HG03196 (cell line): ENCODE measurements around the gene SCN10A.

Source experiments
- ATAC-seq: cut with Tn5 transposase; IDR thresholded peaks from one replicate; pipeline ENCODE4 v1.9.1; 2021; ENCODE audit not compliant: unreplicated experiment

The SCN10A gene

GRCh38 chr3:38782148-38782547 is 33.9 kb downstream of the SCN10A start:
- ATAC-seq: no peak

DNA sequence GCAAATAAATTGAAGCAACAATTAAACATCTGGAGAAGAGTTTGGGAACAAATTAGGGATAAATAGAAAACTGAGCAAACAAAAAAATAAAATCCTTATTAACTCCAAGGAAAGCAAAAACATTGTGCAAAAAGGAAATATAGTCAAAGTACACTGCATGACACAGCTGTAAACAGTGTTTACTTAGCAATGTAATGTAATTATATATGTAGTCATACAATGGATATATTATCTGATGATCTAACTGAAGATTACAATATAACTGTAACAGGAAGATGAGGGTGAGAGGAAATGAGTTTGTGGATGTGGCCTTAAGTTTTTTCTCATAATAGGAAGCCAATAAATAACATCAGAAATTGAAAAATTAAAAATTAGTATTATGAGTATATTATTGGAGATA is 42.5 kb downstream of the SCN10A start:
- no peak for ATAC-seq

DNA sequence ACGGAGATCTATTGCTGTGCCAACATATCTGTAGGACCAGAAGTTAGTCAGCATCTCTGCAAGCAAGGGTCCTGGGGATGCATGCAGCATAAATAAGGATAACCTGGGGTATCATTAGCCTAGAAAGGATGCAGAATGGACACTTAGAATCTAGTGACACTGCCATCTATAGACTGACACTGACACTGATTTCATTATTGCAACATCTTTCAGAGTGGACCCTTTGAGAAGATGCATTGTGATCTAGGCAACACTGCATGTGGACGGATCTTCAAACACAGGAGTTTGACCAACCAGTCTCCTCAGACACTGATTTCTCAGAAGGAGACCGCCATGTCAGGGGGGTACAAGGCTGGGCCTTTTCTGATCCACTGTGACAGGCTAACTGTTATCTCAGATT is 52.4 kb downstream of the SCN10A start:
- ATAC-seq: no peak

DNA sequence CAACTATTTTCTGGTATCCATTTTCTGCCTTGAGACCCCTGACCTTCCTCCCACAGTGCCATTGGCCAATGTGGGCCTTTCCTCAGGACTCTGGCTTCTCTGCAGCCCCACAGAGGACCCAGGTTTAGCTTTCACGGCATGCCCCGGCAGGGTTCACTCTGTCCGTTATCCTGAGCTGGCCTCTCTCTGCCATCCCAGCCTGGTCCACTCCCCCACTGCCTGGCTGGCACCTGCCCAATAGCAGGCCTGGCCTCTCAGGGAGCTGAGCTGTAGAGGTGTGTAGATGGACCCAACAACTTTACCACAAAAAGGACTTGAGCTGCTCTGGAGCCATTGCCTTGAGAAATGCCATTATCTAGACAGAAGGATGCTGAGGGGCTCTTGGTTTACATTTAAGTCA is 57.5 kb downstream of the SCN10A start:
- no peak for ATAC-seq

GRCh38 chr3:38757721-38758120 is 58.3 kb downstream of the SCN10A start:
- no peak for ATAC-seq

- ATAC-seq: no peak
These were observed 59.1 kb downstream of the SCN10A start for GRCh38 chr3:38756892-38757291.

DNA sequence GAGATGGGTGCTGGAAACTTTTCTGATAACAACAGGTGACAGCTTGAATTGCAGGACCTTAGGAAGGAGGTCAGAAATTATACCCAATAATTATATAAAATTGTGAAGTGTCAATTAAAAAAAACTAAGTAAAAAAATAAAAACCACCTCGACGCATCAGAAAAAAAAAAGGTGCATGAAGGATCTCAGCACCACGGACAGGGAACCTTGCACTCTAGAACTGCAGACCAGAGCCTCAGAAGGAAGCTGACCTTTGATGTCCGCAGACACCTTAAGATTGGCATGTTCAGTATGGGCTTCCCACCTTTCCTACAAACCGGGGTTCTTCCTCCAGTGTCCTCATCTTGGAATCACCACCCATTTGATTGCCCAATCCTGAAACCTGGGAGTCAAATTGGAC is 60.9 kb downstream of the SCN10A start:
- ATAC-seq: no peak

- no peak for ATAC-seq
These were observed 69.4 kb downstream of the SCN10A start for GRCh38 chr3:38746641-38747040.

GRCh38 chr3:38743043-38743442 is 73.0 kb downstream of the SCN10A start:
- ATAC-seq: no peak

DNA sequence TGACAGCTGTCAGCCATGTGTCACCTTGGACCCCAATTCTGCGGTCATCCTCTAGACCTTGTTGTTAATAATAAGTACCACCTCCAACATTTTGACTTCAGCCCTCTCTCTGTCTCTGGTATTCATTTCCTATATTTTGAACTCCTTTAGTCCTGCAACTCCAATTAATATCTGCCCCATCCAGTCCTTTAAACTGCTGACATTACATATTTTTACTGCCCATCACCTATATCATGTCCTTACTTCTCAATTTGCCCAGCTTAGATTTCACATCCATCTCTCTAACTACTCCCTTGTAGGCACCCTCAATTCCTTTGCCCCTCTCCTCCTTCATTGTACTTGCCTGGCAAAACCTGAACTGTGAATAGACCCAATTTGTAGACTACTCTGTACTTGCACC is 73.5 kb downstream of the SCN10A start:
- ATAC-seq: no peak

- ATAC-seq: no peak
These were observed 75.5 kb downstream of the SCN10A start for GRCh38 chr3:38740537-38740936.

DNA sequence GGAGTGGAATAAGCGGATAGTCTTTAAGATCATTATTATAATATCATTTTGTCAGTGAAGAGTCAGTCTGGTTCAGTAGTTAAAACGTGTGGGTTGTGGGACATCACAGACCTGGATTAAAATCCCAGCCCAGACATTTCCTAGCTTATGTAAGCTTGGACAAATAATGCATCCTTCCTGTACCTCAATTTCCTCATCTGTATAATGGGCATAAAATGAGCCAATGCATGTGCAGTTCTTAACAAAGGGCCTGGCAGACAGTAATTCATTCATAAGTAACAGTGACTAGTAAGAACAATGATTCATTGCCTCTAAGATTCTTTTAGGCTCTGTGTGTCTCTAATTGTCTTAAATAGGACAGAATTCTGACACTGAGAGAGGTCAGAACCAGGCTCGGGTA is 76.1 kb downstream of the SCN10A start:
- no peak for ATAC-seq

DNA sequence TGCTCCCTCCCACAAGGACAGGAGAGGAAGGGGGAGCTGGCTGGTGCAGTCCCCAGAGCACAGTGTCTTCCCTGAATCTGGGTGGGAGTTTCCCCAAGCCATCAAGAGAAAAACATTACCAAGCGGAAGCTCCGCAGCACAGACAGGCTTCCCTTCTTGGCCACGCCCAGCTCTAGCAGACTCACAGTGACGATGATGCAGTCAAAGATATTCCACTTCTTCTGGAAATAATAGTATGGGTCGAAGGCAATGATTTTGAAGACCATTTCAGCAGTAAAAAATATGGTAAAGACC is 76.7 kb downstream of the SCN10A start:
- ATAC-seq: no peak

DNA sequence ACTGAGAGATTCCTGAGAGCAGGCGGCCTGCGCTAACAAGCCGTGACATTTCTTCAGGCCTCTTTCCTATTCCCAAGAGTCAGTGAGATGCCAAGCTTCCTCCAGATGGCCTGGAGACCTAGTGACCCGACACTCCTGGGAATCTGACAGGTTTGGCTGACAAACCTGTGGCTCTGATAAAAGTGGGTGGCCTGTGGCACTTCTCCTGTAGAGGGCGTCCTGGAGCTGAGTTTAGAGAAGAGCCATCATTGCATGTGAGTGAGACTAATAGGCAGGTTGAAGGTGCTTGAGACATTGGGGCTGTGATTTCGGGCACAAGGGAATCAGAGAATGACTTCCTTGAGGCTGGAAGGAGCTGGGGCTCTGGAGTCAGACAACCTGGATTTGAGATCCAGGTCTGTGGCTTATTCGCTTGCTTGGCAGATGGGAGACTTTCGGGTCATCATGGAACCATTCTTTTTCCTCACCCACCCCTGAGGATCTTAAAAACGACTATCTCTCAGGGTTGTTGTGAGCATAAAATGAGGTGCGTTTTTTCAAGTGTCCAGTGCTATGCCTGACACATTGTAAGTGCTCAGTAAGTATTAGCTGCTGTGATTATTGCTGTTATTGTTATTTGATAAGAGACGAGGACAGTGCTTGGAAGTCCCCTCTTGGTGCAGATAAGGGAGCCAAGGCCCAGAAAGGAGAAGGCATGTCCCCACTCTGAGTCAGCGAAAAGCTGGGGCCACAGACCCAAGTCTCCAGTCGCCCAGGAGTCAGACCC is 77.2 kb downstream of the SCN10A start:
- no peak for ATAC-seq

GRCh38 chr3:38731522-38731921 is 84.5 kb downstream of the SCN10A start:
- ATAC-seq: no peak

DNA sequence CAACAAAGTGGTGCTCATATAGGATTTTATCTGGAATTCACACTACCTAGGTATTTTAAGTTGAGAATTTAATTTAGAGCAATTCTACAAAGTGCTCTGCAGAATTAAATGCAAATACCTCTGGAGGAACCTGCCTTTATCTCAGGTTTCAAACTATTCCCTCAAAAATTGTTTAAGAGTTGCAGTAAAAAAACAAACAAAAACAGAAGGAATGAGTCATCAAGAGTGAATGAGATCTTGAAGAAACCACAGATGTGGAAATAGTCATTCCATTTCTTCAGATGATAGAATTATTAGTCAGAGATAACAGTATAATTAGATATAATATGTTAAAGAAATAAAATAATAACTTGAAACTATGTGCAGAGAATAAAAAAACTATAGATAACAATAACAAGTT is 85.7 kb downstream of the SCN10A start:
- no peak for ATAC-seq

DNA sequence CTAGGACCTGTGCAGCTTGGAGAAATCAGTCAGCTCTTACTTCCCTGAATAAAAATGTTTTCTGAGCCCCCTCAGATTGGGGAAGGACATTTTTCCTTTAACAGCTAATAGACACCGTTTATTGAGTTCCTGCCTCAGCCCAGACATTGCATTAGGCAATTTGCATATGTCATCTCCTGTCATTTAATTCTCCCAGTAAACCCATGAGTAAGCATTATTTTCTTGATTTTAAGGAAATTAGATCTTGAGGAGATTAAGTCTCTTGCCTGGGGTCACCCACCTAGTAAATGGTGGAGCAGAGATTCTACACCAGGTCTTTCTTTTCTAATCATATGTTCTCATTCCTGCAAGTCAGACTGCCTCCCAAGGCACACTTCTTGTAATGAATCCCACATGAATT is 88.0 kb downstream of the SCN10A start:
- ATAC-seq: no peak

GRCh38 chr3:38726751-38727150 is 89.3 kb downstream of the SCN10A start:
- no peak for ATAC-seq

DNA sequence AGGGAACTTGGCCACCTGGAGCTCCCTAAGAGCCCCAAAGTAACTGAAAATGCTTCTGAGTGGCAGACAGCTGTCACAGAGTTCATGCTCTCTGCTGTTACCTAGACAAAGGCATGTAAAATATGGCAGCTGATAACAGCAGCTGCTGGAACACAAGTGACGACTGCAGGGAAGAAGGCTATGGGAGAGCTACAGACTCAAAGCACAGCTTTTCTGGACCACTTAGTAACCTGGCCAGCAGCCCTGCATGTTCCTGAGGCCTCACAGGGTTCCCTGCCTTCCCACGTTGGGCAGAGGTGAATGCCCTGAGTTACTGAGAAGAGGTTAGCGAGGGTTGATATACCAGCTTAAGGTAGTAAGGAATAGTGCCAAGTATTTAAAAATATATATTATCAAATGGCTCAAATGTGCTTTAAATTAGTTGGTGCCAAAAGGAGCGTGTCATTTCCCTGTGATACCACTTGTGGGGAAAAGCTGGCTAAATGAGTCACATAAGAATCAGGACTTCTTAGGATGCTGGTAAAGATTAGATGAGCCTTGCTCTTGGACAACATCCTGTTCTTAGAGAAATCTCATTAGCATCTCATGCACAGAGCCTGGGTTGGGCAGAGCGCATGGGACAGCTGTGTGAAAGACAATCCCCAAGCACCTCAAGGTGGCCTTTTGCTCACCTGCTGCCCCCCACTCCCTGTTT is 90.1 kb downstream of the SCN10A start:
- ATAC-seq: no peak

- no peak for ATAC-seq
These were observed 91.7 kb downstream of the SCN10A start for GRCh38 chr3:38724392-38724736.

DNA sequence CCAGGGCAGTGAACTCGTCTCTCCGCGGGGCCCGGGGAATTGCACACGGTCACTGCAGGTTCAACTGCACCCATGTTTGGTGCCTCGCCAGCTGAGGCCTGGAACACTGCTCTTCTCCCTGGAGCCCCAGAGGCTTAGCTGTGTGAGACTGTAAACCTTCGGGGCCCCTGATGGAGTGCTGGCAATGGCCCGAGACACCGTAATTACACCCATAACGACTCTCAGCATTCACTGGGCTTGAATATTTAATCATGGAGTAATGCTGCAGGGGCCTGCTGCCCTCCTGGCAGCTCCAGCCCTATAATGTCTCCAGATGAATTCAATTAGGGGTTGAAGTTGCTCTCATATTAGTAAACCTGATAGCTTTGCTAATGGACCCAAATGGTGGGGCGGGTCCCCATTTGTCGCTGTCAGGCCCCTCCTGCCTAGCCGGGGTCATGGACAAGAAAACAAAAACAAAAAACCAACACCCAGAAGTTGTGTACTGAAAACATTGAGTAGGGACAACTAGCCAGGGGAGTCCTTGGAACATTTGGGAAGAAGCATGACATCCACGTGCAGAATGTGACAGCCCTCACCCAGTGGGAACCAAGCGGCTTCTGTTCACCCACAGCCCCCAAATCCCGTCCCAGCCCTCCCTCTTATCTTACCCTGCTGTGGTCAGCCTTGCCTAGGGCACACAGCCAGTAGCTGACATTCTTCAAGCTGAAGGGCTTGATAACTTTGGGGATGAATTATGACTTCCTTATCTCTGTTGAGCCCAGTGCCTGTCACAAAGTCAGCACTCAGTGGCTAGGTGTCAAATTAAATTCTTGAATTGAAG is 92.2 kb downstream of the SCN10A start:
- no peak for ATAC-seq
